Measurements from ENCODE around the gene MICU1. TPM values are rescaled to one million over a fixed set of nuclear protein-coding genes. Genes with fewer than 3 reads are reported as not detected.
"Not testable (repeated sequence)": the region's sequence is repeated elsewhere in the genome, so short reads cannot be mapped to it uniquely, and the experiment has no call there.

The MICU1 gene
- total RNA-seq, 1 donor from 2014 or later: 48.8 TPM

GRCh38 chr10:72379062-72379461 is 246.8 kb downstream of the MICU1 start:
- DNase-seq: no peak

DNA sequence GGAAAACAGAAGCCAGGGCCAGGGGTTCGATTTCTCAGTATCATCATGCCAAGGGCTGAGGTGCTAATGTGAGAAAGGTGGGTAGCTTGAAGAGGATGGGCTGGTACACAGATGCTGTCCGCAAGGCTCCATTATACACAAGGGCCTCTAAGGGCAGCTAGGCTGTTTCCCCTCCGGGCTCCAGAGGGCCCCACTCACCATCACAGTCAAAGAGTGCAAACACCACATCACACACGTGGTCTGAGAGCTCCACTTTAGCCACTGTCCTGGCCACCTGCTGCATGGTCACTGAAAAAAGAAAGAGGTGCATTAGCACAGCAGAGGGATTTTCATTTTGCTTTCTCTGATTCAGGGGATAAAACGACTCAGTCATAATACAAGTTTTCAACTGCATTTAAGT is 250.3 kb downstream of the MICU1 start:
- peak; percentile 20 for DNase-seq

DNA sequence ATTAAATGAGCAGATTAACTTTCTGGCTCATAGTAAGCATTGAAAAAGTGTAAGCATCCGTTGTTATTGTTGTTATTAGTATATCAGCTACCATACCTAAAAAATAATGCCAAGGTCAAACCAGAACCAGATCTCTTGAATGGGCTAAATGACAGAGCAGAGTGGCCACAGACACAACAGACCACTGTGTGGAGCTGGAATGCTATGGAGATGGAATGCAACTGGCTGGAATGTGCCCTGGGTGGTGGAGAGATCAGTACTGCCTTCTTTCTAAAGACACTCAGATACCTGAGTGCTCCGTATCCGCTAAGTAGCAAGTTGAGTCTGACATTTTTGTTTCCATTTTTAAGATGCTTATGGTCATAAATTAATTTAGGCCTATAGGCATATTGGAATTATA is 250.7 kb downstream of the MICU1 start:
- DNase-seq: no peak

GRCh38 chr10:72370201-72370722 is 255.6 kb downstream of the MICU1 start:
- DNase-seq: no peak

GRCh38 chr10:72367301-72367960 is 258.4 kb downstream of the MICU1 start:
- DNase-seq: no peak

- DNase-seq: no peak
These were observed 260.6 kb downstream of the MICU1 start for GRCh38 chr10:72365106-72365895.

DNA sequence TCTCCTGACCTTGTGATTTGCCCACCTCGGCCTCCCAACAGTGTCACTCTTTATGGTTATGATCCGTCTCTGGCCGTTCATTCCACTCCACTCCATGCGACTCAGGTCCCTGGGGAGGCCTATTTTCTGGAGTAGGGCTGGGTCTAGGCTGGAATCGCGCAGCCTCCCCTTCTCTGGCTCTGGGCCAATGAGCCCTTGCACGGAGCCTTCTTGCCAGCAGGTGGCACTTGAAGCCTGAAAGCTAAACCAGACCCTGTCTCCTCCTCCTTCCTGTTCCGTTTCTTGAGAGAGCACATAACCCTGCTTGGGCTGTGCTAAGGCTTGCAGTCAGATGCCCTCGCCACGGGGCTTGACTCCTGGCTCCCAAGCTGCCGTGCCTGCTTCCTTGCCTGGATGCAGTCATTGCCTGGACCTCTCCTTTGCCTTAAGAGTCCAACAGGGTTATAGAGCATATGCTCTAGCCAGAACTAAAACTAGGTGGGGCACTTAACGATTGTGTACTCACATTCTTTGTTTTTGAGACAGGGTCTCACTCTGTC is 261.6 kb downstream of the MICU1 start:
- peak; percentile 95 for DNase-seq

GRCh38 chr10:72356987-72357386 is 268.9 kb downstream of the MICU1 start:
- DNase-seq: no peak

GRCh38 chr10:72356115-72356514 is 269.8 kb downstream of the MICU1 start:
- no peak for DNase-seq

- no peak for DNase-seq
These were observed 270.7 kb downstream of the MICU1 start for GRCh38 chr10:72355214-72355555.

DNA sequence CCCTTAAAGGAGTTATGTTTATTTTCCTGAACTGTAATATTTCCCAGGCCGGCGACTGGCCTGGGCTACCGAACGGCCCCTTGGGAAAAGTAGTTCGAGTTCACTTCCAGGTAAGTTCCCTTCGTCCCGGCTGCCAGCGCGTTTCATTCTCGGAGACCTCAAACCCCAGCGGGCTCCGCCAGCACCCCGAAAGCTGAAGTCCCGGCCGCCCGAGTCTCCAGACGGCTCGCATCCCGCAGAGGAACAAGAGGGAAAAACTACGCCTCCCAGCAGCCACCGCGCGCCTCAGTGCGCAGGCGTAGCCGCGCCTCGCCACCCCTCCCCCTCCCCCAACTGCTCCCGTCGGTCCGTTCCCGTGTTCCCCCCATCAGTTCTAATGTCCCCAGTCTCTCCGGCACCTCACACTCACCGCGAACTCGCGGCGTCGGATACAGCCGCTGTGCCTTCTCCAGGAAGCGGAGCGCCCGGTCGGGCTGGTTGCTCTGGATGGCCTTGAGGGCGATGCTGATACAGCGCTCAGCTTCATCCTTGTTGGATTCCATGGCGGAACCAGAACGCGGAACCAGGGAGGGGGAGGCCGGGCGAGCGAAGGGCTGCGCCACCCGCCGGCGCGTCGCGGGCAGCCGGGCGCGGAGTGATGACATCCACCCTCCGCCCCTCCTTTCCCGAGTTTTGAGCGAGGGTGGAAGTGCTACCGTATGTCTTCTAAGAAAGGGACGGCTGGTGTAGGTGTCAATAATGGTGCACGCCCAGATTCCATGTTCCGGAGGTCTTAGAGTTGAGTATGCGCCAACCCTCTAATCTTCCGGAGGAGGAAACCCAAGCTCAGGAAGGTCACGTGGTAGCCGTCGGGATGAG is 271.3 kb downstream of the MICU1 start, which contains the start of gene DNAJB12:
DNAJB12 (minus strand) TSS at position 564 of the 858 bp plus-strand sequence; CDS start at position 542, 22 bp downstream.
- peak; percentile 97 for DNase-seq

DNA sequence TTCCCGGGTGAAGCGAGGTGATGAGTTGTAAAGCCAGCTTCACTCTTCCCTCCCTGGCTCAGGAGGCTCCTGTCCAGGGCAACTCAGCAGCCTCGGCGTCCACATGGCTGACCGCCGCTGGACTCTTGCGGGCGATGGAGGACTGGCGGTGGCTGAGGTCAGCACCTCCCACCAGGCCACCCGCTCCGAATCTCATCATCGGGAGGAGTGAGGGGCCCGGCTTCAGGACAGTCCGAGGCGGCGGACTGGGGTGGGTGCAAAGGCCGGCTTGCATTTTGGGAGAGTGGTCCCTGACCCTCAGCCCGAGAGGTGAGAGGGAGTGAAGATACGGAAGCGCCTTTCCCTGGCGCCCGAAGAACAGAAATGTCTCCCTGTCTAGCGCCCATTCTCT is 271.9 kb downstream of the MICU1 start:
- peak; percentile 48 for DNase-seq

- DNase-seq: peak; percentile 58
These were observed 272.6 kb downstream of the MICU1 start for GRCh38 chr10:72353028-72353964.

DNA sequence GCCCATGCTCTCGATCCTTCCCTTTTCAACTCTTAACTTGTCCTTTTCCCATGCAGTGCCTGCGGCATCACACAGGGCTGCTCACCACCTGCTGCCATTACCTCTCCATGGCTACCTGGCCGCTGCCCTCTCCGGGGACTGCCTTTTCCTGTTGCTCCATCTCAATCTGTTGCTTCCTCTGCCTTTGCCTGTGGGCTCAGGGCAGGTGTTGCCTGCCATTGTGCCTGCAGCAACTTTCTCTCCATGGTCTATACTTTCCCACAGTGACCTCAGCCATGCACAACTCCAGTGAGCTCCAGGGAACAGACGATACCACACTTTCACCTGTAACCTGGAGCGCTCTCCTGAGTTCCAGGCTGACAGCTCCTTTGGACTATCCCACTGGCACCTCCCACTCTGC is 274.4 kb downstream of the MICU1 start:
- DNase-seq: no peak

DNA sequence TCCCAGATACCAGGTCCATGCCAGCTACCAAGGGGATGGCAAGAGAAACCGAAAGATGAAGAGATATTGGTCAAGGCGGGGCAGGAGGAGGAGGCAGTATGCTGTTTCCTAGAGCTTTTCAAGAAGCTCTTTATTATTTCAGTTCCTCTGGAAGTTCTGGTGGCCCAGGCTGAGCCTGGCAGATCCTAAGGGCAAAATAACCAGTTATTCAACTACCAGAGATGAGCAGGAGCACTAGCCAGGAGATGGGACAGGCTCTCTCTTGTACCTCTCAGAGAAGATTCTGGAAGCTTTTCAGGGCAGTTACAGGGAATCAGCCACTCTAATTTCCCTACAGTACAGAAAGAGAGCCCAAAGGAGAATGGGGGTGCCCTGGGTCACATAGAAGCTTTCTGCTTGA is 276.4 kb downstream of the MICU1 start:
- DNase-seq: no peak

- DNase-seq: no peak
These were observed 277.6 kb downstream of the MICU1 start for GRCh38 chr10:72348282-72348681.

- not testable (repeated sequence) for DNase-seq
These were observed 279.8 kb downstream of the MICU1 start for GRCh38 chr10:72346117-72346516.

- DNase-seq: no peak
These were observed 280.9 kb downstream of the MICU1 start for GRCh38 chr10:72344932-72345331.

GRCh38 chr10:72342911-72343310 is 283.0 kb downstream of the MICU1 start:
- DNase-seq: peak; percentile 66

GRCh38 chr10:72340510-72341261 is 285.2 kb downstream of the MICU1 start:
- peak; percentile 78 for DNase-seq

DNA sequence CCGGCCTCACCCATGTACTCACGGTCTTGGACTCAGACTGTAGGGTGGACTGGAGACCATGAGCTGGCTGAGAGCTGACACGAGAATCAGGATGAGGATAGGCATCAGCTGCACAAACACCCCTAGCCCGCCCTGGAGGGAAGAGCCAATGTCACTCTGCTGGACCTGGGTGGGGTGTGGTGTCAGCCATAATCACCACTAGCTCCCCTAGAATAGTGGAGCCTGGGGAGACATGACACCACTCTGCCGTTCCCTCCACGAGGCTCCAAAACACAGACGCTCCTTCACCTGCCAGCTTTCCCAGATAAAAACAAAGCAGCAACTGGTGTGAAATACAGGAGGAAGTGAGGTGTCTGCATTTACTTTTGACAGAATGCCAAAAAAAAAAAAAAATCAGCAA is 287.7 kb downstream of the MICU1 start:
- DNase-seq: no peak
